HFFc6 (cell line): ENCODE results near the gene TMEM235. TPM values are rescaled to one million over a fixed set of nuclear protein-coding genes. Genes with fewer than 3 reads are reported as not detected.

Experiments
- DNase-seq: peaks from one replicate; pipeline ENCODE4 v3.0.0-alpha.2; 2018
- H3K27ac Mint-ChIP-seq: 2 replicates; pipeline ENCODE4 v1.8.0; 2020; ENCODE audit warnings: mild to moderate bottlenecking, mixed read lengths
- H3K27me3 Mint-ChIP-seq: 2 replicates; pipeline ENCODE4 v1.8.0; 2021; ENCODE audit warnings: mild to moderate bottlenecking, moderate library complexity, mixed read lengths; ENCODE audit not compliant: insufficient read depth
- H3K36me3 Mint-ChIP-seq: 2 replicates; pipeline ENCODE4 v1.8.0; 2021; ENCODE audit warnings: low read depth, mixed read lengths
- H3K4me1 Mint-ChIP-seq: 2 replicates; pipeline ENCODE4 v1.8.0; 2020; ENCODE audit warnings: low read depth, mixed read lengths
- H3K4me3 Mint-ChIP-seq: 2 replicates; pipeline ENCODE4 v1.8.0; 2020; ENCODE audit warnings: mild to moderate bottlenecking, moderate library complexity, mixed read lengths
- H3K9me3 Mint-ChIP-seq: 2 replicates; pipeline ENCODE4 v1.8.0; 2020; ENCODE audit warnings: mild to moderate bottlenecking, mixed read lengths
- total RNA-seq, 6 experiments: library from RNA; stranded (reverse); fragmentation: NEBNext Ultra II Directional; extraction: Animal tissue kit (Norgen Biotek cat#: 25700); gene quantifications; 2 replicates in 1 of 6; 3 replicates in 5 of 6; pipeline ENCODE4 v1.2.3, GENCODE V29; 2021
- TF ChIP-seq, protein P1 (sequence below): fragments of 200-600 bp; sonication (generic); IDR thresholded peaks from 2 replicates; pipeline ENCODE4 v1.5.0; 2021; ENCODE audit warnings: antibody characterized with exemption, mild to moderate bottlenecking

Gene TMEM235
- total RNA-seq, 6 experiments from 2014 or later = not detected

GRCh38 chr17:78241277-78242023 is 10.0 kb downstream of the TMEM235 start:
- H3K4me3 Mint-ChIP-seq = no peak overlapping the region
- H3K9me3 Mint-ChIP-seq = no peaks in the 10 kb centered on the region; the same call in 1 of the 2 replicates
- H3K27me3 Mint-ChIP-seq = peaks cover 7% of the 10 kb centered on the region
- no peak overlapping the region for H3K27ac Mint-ChIP-seq
- TF ChIP-seq, protein P1, sequence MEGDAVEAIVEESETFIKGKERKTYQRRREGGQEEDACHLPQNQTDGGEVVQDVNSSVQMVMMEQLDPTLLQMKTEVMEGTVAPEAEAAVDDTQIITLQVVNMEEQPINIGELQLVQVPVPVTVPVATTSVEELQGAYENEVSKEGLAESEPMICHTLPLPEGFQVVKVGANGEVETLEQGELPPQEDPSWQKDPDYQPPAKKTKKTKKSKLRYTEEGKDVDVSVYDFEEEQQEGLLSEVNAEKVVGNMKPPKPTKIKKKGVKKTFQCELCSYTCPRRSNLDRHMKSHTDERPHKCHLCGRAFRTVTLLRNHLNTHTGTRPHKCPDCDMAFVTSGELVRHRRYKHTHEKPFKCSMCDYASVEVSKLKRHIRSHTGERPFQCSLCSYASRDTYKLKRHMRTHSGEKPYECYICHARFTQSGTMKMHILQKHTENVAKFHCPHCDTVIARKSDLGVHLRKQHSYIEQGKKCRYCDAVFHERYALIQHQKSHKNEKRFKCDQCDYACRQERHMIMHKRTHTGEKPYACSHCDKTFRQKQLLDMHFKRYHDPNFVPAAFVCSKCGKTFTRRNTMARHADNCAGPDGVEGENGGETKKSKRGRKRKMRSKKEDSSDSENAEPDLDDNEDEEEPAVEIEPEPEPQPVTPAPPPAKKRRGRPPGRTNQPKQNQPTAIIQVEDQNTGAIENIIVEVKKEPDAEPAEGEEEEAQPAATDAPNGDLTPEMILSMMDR = no peak
- H3K36me3 Mint-ChIP-seq = peaks cover 4% of the 10 kb centered on the region; the same call in 1 of the 2 replicates
- peak; percentile 73 for DNase-seq
- no peaks in the 10 kb centered on the region for H3K4me1 Mint-ChIP-seq

DNA sequence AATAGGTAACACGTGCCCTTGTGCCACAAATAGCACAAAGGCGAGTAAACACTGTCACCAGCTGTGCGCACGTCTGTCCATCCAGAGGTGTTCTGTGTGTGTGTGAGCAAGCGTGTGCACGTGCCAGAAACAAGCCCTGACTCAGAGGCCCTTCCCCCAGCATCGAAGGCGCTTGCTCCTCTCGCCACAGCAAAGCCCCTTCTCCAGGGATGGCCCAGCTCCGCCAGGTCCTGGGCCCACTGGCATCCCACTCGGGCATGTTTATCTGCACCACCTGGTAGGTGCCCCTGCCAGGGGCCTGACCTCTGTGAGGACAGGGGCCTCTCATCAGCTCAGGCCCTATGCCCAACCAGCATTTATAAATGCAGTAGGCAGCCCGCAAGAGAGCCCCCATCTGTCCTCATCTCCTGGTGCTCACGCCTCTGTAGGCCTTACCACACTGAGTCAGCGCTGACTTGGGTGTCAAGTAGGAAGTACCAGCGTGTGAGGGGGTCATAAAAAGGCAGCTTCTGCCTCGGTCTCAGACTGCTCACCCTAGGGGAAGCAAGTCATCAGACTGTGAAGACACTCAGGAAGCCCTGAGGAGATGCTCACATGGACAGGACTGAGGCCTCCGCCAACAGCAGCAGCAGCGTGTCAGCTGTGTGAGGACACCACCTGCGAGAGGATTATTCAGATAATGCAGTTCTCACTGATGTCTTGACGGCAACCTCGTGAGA is 10.8 kb downstream of the TMEM235 start:
- no peak for DNase-seq
- H3K4me3 Mint-ChIP-seq = no peak overlapping the region

GRCh38 chr17:78247304-78247703 is 15.9 kb downstream of the TMEM235 start:
- H3K36me3 Mint-ChIP-seq = peaks cover 4% of the 10 kb centered on the region; the same call in 1 of the 2 replicates
- peaks cover 9% of the 10 kb centered on the region for H3K4me1 Mint-ChIP-seq
- DNase-seq = no peak
- H3K9me3 Mint-ChIP-seq = no peaks in the 10 kb centered on the region; the same call in 1 of the 2 replicates
- no peak overlapping the region for H3K27ac Mint-ChIP-seq
- peaks cover 16% of the 10 kb centered on the region for H3K27me3 Mint-ChIP-seq
- TF ChIP-seq, protein P1 = no peak
- no peak overlapping the region for H3K4me3 Mint-ChIP-seq

More for the DNA sequence above, 10.8 kb downstream of the TMEM235 start:
- no peak overlapping the region for H3K27ac Mint-ChIP-seq
- no peaks in the 10 kb centered on the region for H3K4me1 Mint-ChIP-seq
- peaks cover 12% of the 10 kb centered on the region for H3K27me3 Mint-ChIP-seq
- no peaks in the 10 kb centered on the region; the same call in 1 of the 2 replicates for H3K9me3 Mint-ChIP-seq
- H3K36me3 Mint-ChIP-seq = peaks cover 4% of the 10 kb centered on the region; the same call in 1 of the 2 replicates
- TF ChIP-seq, protein P1 = no peak

DNA sequence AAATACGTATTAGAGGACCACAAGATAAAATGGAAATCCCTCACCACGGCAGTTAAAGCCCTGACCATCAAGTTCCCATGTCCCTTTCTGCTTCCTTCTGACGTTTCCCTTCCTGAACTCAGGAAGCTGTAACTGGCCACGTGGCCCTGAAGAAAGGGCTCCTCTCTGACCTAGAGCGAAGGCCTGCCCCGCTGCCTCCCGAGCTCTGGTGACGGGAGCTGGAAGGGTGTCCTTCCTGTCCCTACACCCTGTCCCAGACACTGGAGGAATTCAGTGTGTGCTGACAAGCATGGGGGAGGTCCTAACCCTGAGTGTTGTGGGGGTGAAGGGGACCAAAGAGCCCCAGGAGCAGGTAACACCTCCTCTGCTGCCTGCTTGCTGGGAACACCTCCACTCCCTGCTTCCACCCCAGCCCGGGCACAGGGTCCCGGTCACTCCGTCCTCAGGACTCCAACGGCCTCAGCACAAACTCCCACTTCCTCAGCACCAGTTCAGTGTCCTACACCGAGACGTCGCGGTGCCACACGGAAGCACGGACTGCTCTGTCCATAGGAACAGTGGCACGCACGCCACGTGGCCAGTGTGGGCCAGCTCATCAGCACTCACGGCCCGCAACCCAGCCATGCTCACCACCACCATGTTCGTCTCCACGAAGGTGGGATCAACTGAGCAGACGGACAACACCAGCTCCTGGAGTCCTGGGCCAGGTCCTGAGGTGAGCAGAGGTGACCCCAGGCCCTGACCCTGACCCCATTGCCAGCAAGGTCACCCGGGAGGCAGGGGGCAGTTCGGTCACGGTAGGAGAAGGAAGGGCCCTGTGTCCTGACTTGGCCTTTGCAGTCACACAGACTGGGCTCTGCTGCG is 16.9 kb downstream of the TMEM235 start:
- H3K4me3 Mint-ChIP-seq = no peak overlapping the region
- no peak for DNase-seq
- peaks cover 16% of the 10 kb centered on the region for H3K27me3 Mint-ChIP-seq
- no peaks in the 10 kb centered on the region; the same call in 1 of the 2 replicates for H3K9me3 Mint-ChIP-seq
- TF ChIP-seq, protein P1 = no peak
- H3K36me3 Mint-ChIP-seq = peaks cover 4% of the 10 kb centered on the region; the same call in 1 of the 2 replicates
- H3K4me1 Mint-ChIP-seq = peaks cover 9% of the 10 kb centered on the region
- H3K27ac Mint-ChIP-seq = no peak overlapping the region
